Ovary (tissue), 3 donors: ENCODE data around the gene UGT3A2.

Experiments
- EP300 ChIP-seq: sonication (generic); formaldehyde crosslinking; IDR thresholded peaks from one replicate; pipeline ENCODE4 v1.6.1; 2017; ENCODE audit warnings: antibody characterized with exemption
- POLR2A ChIP-seq: fragments of 450-650 bp; IDR thresholded peaks from one replicate; pipeline ENCODE4 v1.6.1; 2017; ENCODE audit warnings: antibody characterized with exemption, mild to moderate bottlenecking, moderate library complexity
- TF ChIP-seq, protein P1 (sequence below), 3 donors: fragments of 450-650 bp in 2 of 3; fragments of 200-600 bp in 1 of 3; IDR thresholded peaks; one replicate each; pipeline versions ENCODE4 v1.5.1 to v1.8.0; 2016 to 2022; ENCODE audit warnings: antibody characterized with exemption in 3 of 3, mild to moderate bottlenecking in 1 of 3
- donor health status: DM: no; HTN: no; CAD: no.

DNA sequence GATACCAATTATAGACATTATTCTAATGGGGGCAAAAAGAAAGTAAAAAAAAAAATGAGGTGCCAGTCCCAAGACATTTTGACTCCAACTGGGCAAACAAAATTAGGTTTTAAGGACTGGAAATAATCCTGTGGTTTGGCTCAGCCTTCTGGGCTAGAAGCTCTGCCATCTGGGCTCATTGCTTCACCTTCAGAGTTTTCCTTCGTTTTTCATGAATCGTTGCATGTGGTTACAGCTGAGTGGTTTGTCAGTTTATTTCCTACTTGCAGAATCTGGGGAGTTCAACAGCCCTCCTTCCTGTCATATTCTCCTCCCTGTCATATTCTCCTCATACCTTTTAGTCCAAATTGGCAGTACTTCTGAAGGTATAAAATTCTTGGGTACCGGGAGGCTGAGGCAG lies 12.0 kb downstream of the UGT3A2 start:
- no peak for TF ChIP-seq POLR2A
- TF ChIP-seq, protein P1, sequence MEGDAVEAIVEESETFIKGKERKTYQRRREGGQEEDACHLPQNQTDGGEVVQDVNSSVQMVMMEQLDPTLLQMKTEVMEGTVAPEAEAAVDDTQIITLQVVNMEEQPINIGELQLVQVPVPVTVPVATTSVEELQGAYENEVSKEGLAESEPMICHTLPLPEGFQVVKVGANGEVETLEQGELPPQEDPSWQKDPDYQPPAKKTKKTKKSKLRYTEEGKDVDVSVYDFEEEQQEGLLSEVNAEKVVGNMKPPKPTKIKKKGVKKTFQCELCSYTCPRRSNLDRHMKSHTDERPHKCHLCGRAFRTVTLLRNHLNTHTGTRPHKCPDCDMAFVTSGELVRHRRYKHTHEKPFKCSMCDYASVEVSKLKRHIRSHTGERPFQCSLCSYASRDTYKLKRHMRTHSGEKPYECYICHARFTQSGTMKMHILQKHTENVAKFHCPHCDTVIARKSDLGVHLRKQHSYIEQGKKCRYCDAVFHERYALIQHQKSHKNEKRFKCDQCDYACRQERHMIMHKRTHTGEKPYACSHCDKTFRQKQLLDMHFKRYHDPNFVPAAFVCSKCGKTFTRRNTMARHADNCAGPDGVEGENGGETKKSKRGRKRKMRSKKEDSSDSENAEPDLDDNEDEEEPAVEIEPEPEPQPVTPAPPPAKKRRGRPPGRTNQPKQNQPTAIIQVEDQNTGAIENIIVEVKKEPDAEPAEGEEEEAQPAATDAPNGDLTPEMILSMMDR (IDR thresholded peaks at IDR 0.05), result no peak
- no peak for TF ChIP-seq EP300
